H1 (cell line): ENCODE results near the gene VSX2. TPM values are rescaled to one million over a fixed set of nuclear protein-coding genes. Genes with fewer than 3 reads are reported as not detected.

Experiments used
- CTCF ChIA-PET: fragments of 300-600 bp; sonication (Branson Sonifier 250); formaldehyde crosslinking; loops from one replicate; lab custom pipeline; 2021; ENCODE audit not compliant: partially characterized antibody; lab: Charles Lee
- POLR2A ChIA-PET: fragments of 300-600 bp; sonication (Branson Sonifier 250); formaldehyde crosslinking; loops from one replicate; lab custom pipeline; 2021; ENCODE audit warnings: inconsistent platforms; ENCODE audit not compliant: partially characterized antibody; lab: Charles Lee
- DNase-seq, 2 experiments: peaks; one replicate each; pipeline versions ENCODE4 v3.0.0 to v3.0.0-alpha.2; 2010 to 2022; ENCODE audit warnings: low spot score in 2 of 2, low read depth in 1 of 2, mixed read lengths in 1 of 2
- FAIRE-seq: peaks from 2 replicates; lab custom pipeline; 2011; peaks lifted over from hg19 to GRCh38; lab: Jason Lieb, UNC
- H2AFZ ChIP-seq: 2 replicates; pipeline ENCODE4 v1.8.1; 2012; ENCODE audit warnings: low read length, inconsistent platforms
- H2AK5ac ChIP-seq: 2 replicates; pipeline ENCODE4 v1.6.1; 2013; ENCODE audit warnings: low read depth, low read length
- H2BK120ac ChIP-seq: replicated peaks from 2 replicates; pipeline ENCODE3; 2013; ENCODE audit warnings: low read depth, low read length, inconsistent platforms
- H2BK12ac ChIP-seq: 2 replicates; pipeline ENCODE4 v1.6.1; 2013; ENCODE audit warnings: low read depth, low read length
- H2BK15ac ChIP-seq: 2 replicates; pipeline ENCODE4 v1.6.1; 2013; ENCODE audit warnings: low read length
- H2BK20ac ChIP-seq: 2 replicates; pipeline ENCODE4 v1.6.1; 2013; ENCODE audit warnings: low read length
- H2BK5ac ChIP-seq: 2 replicates; pipeline ENCODE4 v1.6.1; 2013; ENCODE audit warnings: low read depth, low read length
- H3K14ac ChIP-seq: 2 replicates; pipeline ENCODE4 v1.6.1; 2013; ENCODE audit warnings: inconsistent platforms; ENCODE audit not compliant: insufficient read length
- H3K18ac ChIP-seq: 2 replicates; pipeline ENCODE4 v1.6.1; 2013; ENCODE audit warnings: low read length; ENCODE audit errors: extremely low read depth
- H3K23ac ChIP-seq: 2 replicates; pipeline ENCODE4 v1.6.1; 2013; ENCODE audit warnings: inconsistent platforms; ENCODE audit not compliant: insufficient read length
- H3K23me2 ChIP-seq: 2 replicates; pipeline ENCODE4 v1.6.1; 2013; ENCODE audit warnings: low read depth, low read length
- H3K27ac ChIP-seq: 2 replicates; pipeline ENCODE4 v1.6.1; 2011; ENCODE audit warnings: low read depth, low read length, inconsistent platforms
- H3K27me3 ChIP-seq, 4 experiments: replicated peaks in 1 of 4; 1 replicate in 1 of 4; 2 replicates in 3 of 4; pipeline versions ENCODE4 v1.6.1 to v1.8.1; 2011 to 2013; ENCODE audit warnings: low read length in 3 of 4, mild to moderate bottlenecking in 3 of 4, inconsistent platforms in 2 of 4, mixed read lengths in 2 of 4, moderate library complexity in 1 of 4; ENCODE audit not compliant: control insufficient read depth in 3 of 4, insufficient read depth in 3 of 4; ENCODE audit errors: extremely low read depth in 1 of 4
- H3K36me3 ChIP-seq, 4 experiments: 2 replicates each; pipeline versions ENCODE4 v1.6.1 to v1.8.1; 2011 to 2013; ENCODE audit warnings: mild to moderate bottlenecking in 4 of 4, low read length in 3 of 4, moderate library complexity in 2 of 4, control low read depth in 1 of 4, inconsistent platforms in 1 of 4; ENCODE audit not compliant: insufficient read depth in 4 of 4, control insufficient read depth in 2 of 4
- H3K4ac ChIP-seq: replicated peaks from 2 replicates; pipeline ENCODE3; 2013; ENCODE audit warnings: low read length, low read depth, mixed read lengths, inconsistent platforms; ENCODE audit not compliant: insufficient read length
- H3K4me1 ChIP-seq, 4 experiments: replicated peaks in 1 of 4; 1 replicate in 1 of 4; 2 replicates in 3 of 4; pipeline versions ENCODE4 v1.6.1 to v1.8.1; 2011 to 2013; ENCODE audit warnings: low read length in 3 of 4, inconsistent platforms in 2 of 4, mixed read lengths in 1 of 4; ENCODE audit not compliant: insufficient read depth in 4 of 4, control insufficient read depth in 3 of 4
- H3K4me2 ChIP-seq, 2 experiments: 2 replicates each; pipeline versions ENCODE4 v1.6.1 to v1.8.1; 2011 to 2013; ENCODE audit warnings: low read depth in 2 of 2, low read length in 2 of 2, control low read depth in 1 of 2, inconsistent platforms in 1 of 2, mild to moderate bottlenecking in 1 of 2; ENCODE audit not compliant: insufficient read depth in 1 of 2
- H3K4me3 ChIP-seq, 4 experiments: fragments of 200-600, 300-600 bp in 1 of 4; sonication (generic), shearing (Covaris generic), sonication (Bioruptor Twin) in 1 of 4; 2 replicates each; pipeline versions ENCODE4 v1.5.1 to v1.8.1; 2011 to 2016; ENCODE audit warnings: low read length in 4 of 4, low read depth in 3 of 4, control low read depth in 2 of 4, inconsistent platforms in 2 of 4, mild to moderate bottlenecking in 2 of 4, mixed read lengths in 1 of 4, moderate library complexity in 1 of 4; ENCODE audit not compliant: insufficient read depth in 2 of 4; ENCODE audit errors: extremely low read depth in 1 of 4
- H3K56ac ChIP-seq: replicated peaks from 2 replicates; pipeline ENCODE3; 2013; ENCODE audit warnings: low read depth, mild to moderate bottlenecking, mixed read lengths, low read length, inconsistent platforms; ENCODE audit not compliant: insufficient read length
- H3K79me1 ChIP-seq: 2 replicates; pipeline ENCODE4 v1.6.1; 2013; ENCODE audit warnings: low read depth, low read length, control low read depth
- H3K79me2 ChIP-seq, 2 experiments: 2 replicates each; pipeline versions ENCODE4 v1.6.1 to v1.8.1; 2012 to 2013; ENCODE audit warnings: low read length in 2 of 2, mild to moderate bottlenecking in 2 of 2, inconsistent platforms in 1 of 2; ENCODE audit not compliant: insufficient read depth in 2 of 2, control insufficient read depth in 1 of 2
- H3K9ac ChIP-seq, 4 experiments: replicated peaks in 1 of 4; 1 replicate in 1 of 4; 2 replicates in 3 of 4; pipeline versions ENCODE4 v1.6.1 to v1.8.1; 2011 to 2013; ENCODE audit warnings: low read depth in 3 of 4, low read length in 3 of 4, control low read depth in 2 of 4, mild to moderate bottlenecking in 2 of 4, moderate library complexity in 2 of 4, inconsistent platforms in 1 of 4; ENCODE audit errors: extremely low read depth in 1 of 4
- H3K9me3 ChIP-seq, 2 experiments: 2 replicates each; pipeline versions ENCODE4 v1.6.1 to v1.8.1; 2012 to 2013; ENCODE audit warnings: mild to moderate bottlenecking in 2 of 2, moderate library complexity in 2 of 2, control low read depth in 1 of 2, inconsistent platforms in 1 of 2, low read depth in 1 of 2, low read length in 1 of 2, mixed read lengths in 1 of 2; ENCODE audit not compliant: insufficient read depth in 2 of 2
- H4K20me1 ChIP-seq, 2 experiments: replicated peaks in 1 of 2; 2 replicates each; pipeline versions ENCODE3 to v1.8.1; 2011 to 2013; ENCODE audit warnings: inconsistent platforms in 2 of 2, low read length in 2 of 2, mild to moderate bottlenecking in 1 of 2; ENCODE audit not compliant: insufficient read depth in 2 of 2, control insufficient read depth in 1 of 2
- H4K5ac ChIP-seq: 2 replicates; pipeline ENCODE4 v1.6.1; 2013; ENCODE audit warnings: low read length, low read depth, mixed read lengths, inconsistent platforms; ENCODE audit not compliant: insufficient read length
- H4K8ac ChIP-seq: 2 replicates; pipeline ENCODE4 v1.8.0; 2013; ENCODE audit warnings: mild to moderate bottlenecking, moderate library complexity, low read length, inconsistent platforms; ENCODE audit not compliant: insufficient read depth; ENCODE audit errors: extremely low read depth
- H4K91ac ChIP-seq: replicated peaks from 2 replicates; pipeline ENCODE3; 2013; ENCODE audit warnings: low read length, mixed read lengths, inconsistent platforms; ENCODE audit not compliant: insufficient read length
- CBX5 ChIP-seq: fragments of 300-800, 300-1000 bp; sonication (generic); IDR thresholded peaks from 2 replicates; pipeline ENCODE4 v1.7.1; 2016; ENCODE audit warnings: antibody characterized with exemption, low read length, low read depth
- CEBPB ChIP-seq: IDR thresholded peaks from 2 replicates; pipeline ENCODE4 v1.6.1; 2012; ENCODE audit warnings: low read depth, low read length
- EGR1 ChIP-seq: IDR thresholded peaks from 2 replicates; pipeline ENCODE4 v1.6.1; 2011; ENCODE audit warnings: low read depth, low read length, borderline replicate concordance
- JUND ChIP-seq: IDR thresholded peaks from 2 replicates; pipeline ENCODE4 v1.6.1; 2011; ENCODE audit warnings: mild to moderate bottlenecking, improper control_type of control experiment, low read length
- KDM4A ChIP-seq: IDR thresholded peaks from one replicate; pipeline ENCODE4 v1.7.1; 2012; ENCODE audit warnings: low read depth, mild to moderate bottlenecking, moderate library complexity, low read length, inconsistent platforms; ENCODE audit not compliant: severe bottlenecking
- MAFK ChIP-seq: IDR thresholded peaks from 2 replicates; pipeline ENCODE4 v1.6.1; 2012; ENCODE audit warnings: low read depth, mild to moderate bottlenecking, improper control_type of control experiment, low read length
- NANOG ChIP-seq: IDR thresholded peaks from 2 replicates; pipeline ENCODE4 v1.6.1; 2011; ENCODE audit warnings: low read length, low read depth, mild to moderate bottlenecking, inconsistent platforms; ENCODE audit not compliant: insufficient read depth, poor library complexity, severe bottlenecking
- RAD21 ChIP-seq, 2 experiments: IDR thresholded peaks in 1 of 2; conservative IDR thresholded peaks in 1 of 2; 2 replicates each; pipeline ENCODE4 v1.6.1; 2011; ENCODE audit warnings: low read depth in 2 of 2, low read length in 2 of 2, improper control_type of control experiment in 1 of 2, inconsistent platforms in 1 of 2, mild to moderate bottlenecking in 1 of 2, moderate library complexity in 1 of 2
- RNF2 ChIP-seq: fragments of 200-900, 300-1000 bp; sonication (generic); IDR thresholded peaks from 2 replicates; pipeline ENCODE4 v1.7.1; 2016; ENCODE audit warnings: borderline replicate concordance, low read depth, mild to moderate bottlenecking, antibody characterized with exemption, low read length; ENCODE audit not compliant: poor library complexity, severe bottlenecking; ENCODE audit errors: missing control alignments
- YY1 ChIP-seq: IDR thresholded peaks from 2 replicates; pipeline ENCODE4 v1.6.1; 2011; ENCODE audit warnings: low read depth, mild to moderate bottlenecking, low read length
- WGBS, 2 experiments: shearing (Covaris generic) in 1 of 2; methylation state at CpG; one replicate each; pipeline versions ENCODE4 v1.1.6 to v1.1.7; 2013 to 2015; ENCODE audit warnings: low lambda C conversion rate in 2 of 2, mixed read lengths in 2 of 2, inconsistent platforms in 1 of 2, low coverage in 1 of 2, missing lambda C conversion rate in 1 of 2; ENCODE audit not compliant: insufficient replicate concordance in 2 of 2, insufficient coverage in 1 of 2, insufficient read length in 1 of 2; ENCODE audit errors: extremely low coverage in 1 of 2, missing lambda C conversion rate in 1 of 2; 5-methylcytosine and 5-hydroxymethylcytosine counted together
- polyA plus RNA-seq, 7 experiments: library from polyadenylated mRNA; depleted of rRNA in 3 of 7; stranded (reverse) in 5 of 7; unstranded in 2 of 7; fragments of >200 nt in 5 of 7; fragments of 200-250 nt in 2 of 7; gene quantifications; 1 replicate in 5 of 7; 2 replicates in 1 of 7; 4 replicates in 1 of 7; pipeline versions ENCODE4 v1.2.1 to v1.2.3, GENCODE V29; 2011 to 2013; ENCODE audit warnings: missing spikeins in 2 of 7, mixed read lengths in 2 of 7
- total RNA-seq: library from RNA; stranded (reverse); fragmentation: NEBNext Ultra II Directional; extraction: Animal tissue kit (Norgen Biotek cat#: 25700); gene quantifications from 2 replicates; pipeline ENCODE4 v1.2.1, GENCODE V29; 2021

VSX2 gene
- total and polyA plus RNA-seq, 2 of the 8 experiments (the other 6 are each of a cell fraction or from before 2014, with no cell fraction given) = 0.08 to 0.22 TPM

GRCh38 chr14:74278080-74278479 is 38.8 kb downstream of the VSX2 start:
- Histone ChIP-seq H3K4me3 (no peak overlapping the region), H3K79me2 (no peaks in the 10 kb centered on the region), H3K79me1 (no peaks in the 10 kb centered on the region), H3K9ac (no peak overlapping the region), H3K9me3 (no peaks in the 10 kb centered on the region), H3K14ac (no peak overlapping the region), H3K4me2 (no peak overlapping the region), H4K91ac (no peak overlapping the region), H2AFZ (no peak overlapping the region), H3K4me1 (no peaks in the 10 kb centered on the region), H2AK5ac (no peak overlapping the region), H2BK5ac (no peak overlapping the region), H4K20me1 (no peaks in the 10 kb centered on the region), H4K8ac (no peak overlapping the region; the same call in 1 of the 2 replicates), H3K23me2 (no peaks in the 10 kb centered on the region), H3K18ac (no peak overlapping the region), H2BK20ac (no peak overlapping the region), H3K56ac (no peak overlapping the region), H2BK15ac (no peak overlapping the region), H3K4ac (no peak overlapping the region), H3K23ac (no peak overlapping the region), H2BK120ac (no peak overlapping the region), H2BK12ac (no peak overlapping the region), H4K5ac (no peak overlapping the region), H3K27me3 (no peaks in the 10 kb centered on the region), H3K27ac (no peak overlapping the region), H3K36me3 (peaks cover 0 to 2% (median under 1%) of the 10 kb centered on the region in 4 experiments; a peak in 3 of 8 replicates)
- CTCF ChIA-PET = interaction anchor here (0.6 to 15.9 kb wide), 10 partner anchors 10 to 580 kb away, joined by 3 to 214 read pairs (median 6); partner anchors contain the start of gene ABCD4
- POLR2A ChIA-PET = interaction anchor here (0.5 to 2.6 kb wide), 6 partner anchors 9 to 80 kb away, joined by 3 to 11 read pairs (median 4); partner anchors contain the start of gene ABCD4
- FAIRE-seq = no peak
- WGBS, 2 experiments = 100% methylated on average over 2 of the region's 2 CpGs; no CpG with 5 or more reads in 1 of the 2 experiments
- DNase-seq = no peak
- TF ChIP-seq RNF2 = no peak
- no peak for TF ChIP-seq NANOG
- no peak for TF ChIP-seq CBX5
- no peak for TF ChIP-seq MAFK
- no peak for TF ChIP-seq JUND
- TF ChIP-seq KDM4A = no peak
- no peak for TF ChIP-seq CEBPB
- no peak for TF ChIP-seq YY1
- TF ChIP-seq EGR1 = no peak
- TF ChIP-seq RAD21 (IDR thresholded peaks at IDR 0.05 in 1 of 2, conservative IDR thresholded peaks at IDR 0.05 in 1 of 2; ENCODE audit: low read depth in 2 of 2, low read length in 2 of 2) = no peak
